H1 (cell line): ENCODE data around the gene HES2. TPM values are rescaled to one million over a fixed set of nuclear protein-coding genes. Genes with fewer than 3 reads are reported as not detected.
A peak's percentile ranks its signal among the peaks of the same experiment; 100 is the strongest.

ENCODE experiments used
- CTCF ChIA-PET: fragments of 300-600 bp; sonication (Branson Sonifier 250); formaldehyde crosslinking; loops from one replicate; lab custom pipeline; 2021; ENCODE audit not compliant: partially characterized antibody; lab: Charles Lee
- POLR2A ChIA-PET: fragments of 300-600 bp; sonication (Branson Sonifier 250); formaldehyde crosslinking; loops from one replicate; lab custom pipeline; 2021; ENCODE audit warnings: inconsistent platforms; ENCODE audit not compliant: partially characterized antibody; lab: Charles Lee
- DNase-seq, 2 experiments: peaks; one replicate each; pipeline versions ENCODE4 v3.0.0 to v3.0.0-alpha.2; 2010 to 2022; ENCODE audit warnings: low spot score in 2 of 2, low read depth in 1 of 2, mixed read lengths in 1 of 2
- FAIRE-seq: peaks from 2 replicates; lab custom pipeline; 2011; peaks lifted over from hg19 to GRCh38; lab: Jason Lieb, UNC
- H2AFZ ChIP-seq: 2 replicates; pipeline ENCODE4 v1.8.1; 2012; ENCODE audit warnings: low read length, inconsistent platforms
- H2AK5ac ChIP-seq: 2 replicates; pipeline ENCODE4 v1.6.1; 2013; ENCODE audit warnings: low read depth, low read length
- H2BK120ac ChIP-seq: replicated peaks from 2 replicates; pipeline ENCODE3; 2013; ENCODE audit warnings: low read depth, low read length, inconsistent platforms
- H2BK12ac ChIP-seq: 2 replicates; pipeline ENCODE4 v1.6.1; 2013; ENCODE audit warnings: low read depth, low read length
- H2BK15ac ChIP-seq: 2 replicates; pipeline ENCODE4 v1.6.1; 2013; ENCODE audit warnings: low read length
- H2BK20ac ChIP-seq: 2 replicates; pipeline ENCODE4 v1.6.1; 2013; ENCODE audit warnings: low read length
- H2BK5ac ChIP-seq: 2 replicates; pipeline ENCODE4 v1.6.1; 2013; ENCODE audit warnings: low read depth, low read length
- H3K14ac ChIP-seq: 2 replicates; pipeline ENCODE4 v1.6.1; 2013; ENCODE audit warnings: inconsistent platforms; ENCODE audit not compliant: insufficient read length
- H3K18ac ChIP-seq: 2 replicates; pipeline ENCODE4 v1.6.1; 2013; ENCODE audit warnings: low read length; ENCODE audit errors: extremely low read depth
- H3K23ac ChIP-seq: 2 replicates; pipeline ENCODE4 v1.6.1; 2013; ENCODE audit warnings: inconsistent platforms; ENCODE audit not compliant: insufficient read length
- H3K23me2 ChIP-seq: 2 replicates; pipeline ENCODE4 v1.6.1; 2013; ENCODE audit warnings: low read depth, low read length
- H3K27ac ChIP-seq: 2 replicates; pipeline ENCODE4 v1.6.1; 2011; ENCODE audit warnings: low read depth, low read length, inconsistent platforms
- H3K27me3 ChIP-seq, 4 experiments: replicated peaks in 1 of 4; 1 replicate in 1 of 4; 2 replicates in 3 of 4; pipeline versions ENCODE4 v1.6.1 to v1.8.1; 2011 to 2013; ENCODE audit warnings: low read length in 3 of 4, mild to moderate bottlenecking in 3 of 4, inconsistent platforms in 2 of 4, mixed read lengths in 2 of 4, moderate library complexity in 1 of 4; ENCODE audit not compliant: control insufficient read depth in 3 of 4, insufficient read depth in 3 of 4; ENCODE audit errors: extremely low read depth in 1 of 4
- H3K36me3 ChIP-seq, 4 experiments: 2 replicates each; pipeline versions ENCODE4 v1.6.1 to v1.8.1; 2011 to 2013; ENCODE audit warnings: mild to moderate bottlenecking in 4 of 4, low read length in 3 of 4, moderate library complexity in 2 of 4, control low read depth in 1 of 4, inconsistent platforms in 1 of 4; ENCODE audit not compliant: insufficient read depth in 4 of 4, control insufficient read depth in 2 of 4
- H3K4ac ChIP-seq: replicated peaks from 2 replicates; pipeline ENCODE3; 2013; ENCODE audit warnings: low read length, low read depth, mixed read lengths, inconsistent platforms; ENCODE audit not compliant: insufficient read length
- H3K4me1 ChIP-seq, 4 experiments: replicated peaks in 1 of 4; 1 replicate in 1 of 4; 2 replicates in 3 of 4; pipeline versions ENCODE4 v1.6.1 to v1.8.1; 2011 to 2013; ENCODE audit warnings: low read length in 3 of 4, inconsistent platforms in 2 of 4, mixed read lengths in 1 of 4; ENCODE audit not compliant: insufficient read depth in 4 of 4, control insufficient read depth in 3 of 4
- H3K4me2 ChIP-seq, 2 experiments: 2 replicates each; pipeline versions ENCODE4 v1.6.1 to v1.8.1; 2011 to 2013; ENCODE audit warnings: low read depth in 2 of 2, low read length in 2 of 2, control low read depth in 1 of 2, inconsistent platforms in 1 of 2, mild to moderate bottlenecking in 1 of 2; ENCODE audit not compliant: insufficient read depth in 1 of 2
- H3K4me3 ChIP-seq, 4 experiments: fragments of 200-600, 300-600 bp in 1 of 4; sonication (generic), shearing (Covaris generic), sonication (Bioruptor Twin) in 1 of 4; 2 replicates each; pipeline versions ENCODE4 v1.5.1 to v1.8.1; 2011 to 2016; ENCODE audit warnings: low read length in 4 of 4, low read depth in 3 of 4, control low read depth in 2 of 4, inconsistent platforms in 2 of 4, mild to moderate bottlenecking in 2 of 4, mixed read lengths in 1 of 4, moderate library complexity in 1 of 4; ENCODE audit not compliant: insufficient read depth in 2 of 4; ENCODE audit errors: extremely low read depth in 1 of 4
- H3K56ac ChIP-seq: replicated peaks from 2 replicates; pipeline ENCODE3; 2013; ENCODE audit warnings: low read depth, mild to moderate bottlenecking, mixed read lengths, low read length, inconsistent platforms; ENCODE audit not compliant: insufficient read length
- H3K79me1 ChIP-seq: 2 replicates; pipeline ENCODE4 v1.6.1; 2013; ENCODE audit warnings: low read depth, low read length, control low read depth
- H3K79me2 ChIP-seq, 2 experiments: 2 replicates each; pipeline versions ENCODE4 v1.6.1 to v1.8.1; 2012 to 2013; ENCODE audit warnings: low read length in 2 of 2, mild to moderate bottlenecking in 2 of 2, inconsistent platforms in 1 of 2; ENCODE audit not compliant: insufficient read depth in 2 of 2, control insufficient read depth in 1 of 2
- H3K9ac ChIP-seq, 4 experiments: replicated peaks in 1 of 4; 1 replicate in 1 of 4; 2 replicates in 3 of 4; pipeline versions ENCODE4 v1.6.1 to v1.8.1; 2011 to 2013; ENCODE audit warnings: low read depth in 3 of 4, low read length in 3 of 4, control low read depth in 2 of 4, mild to moderate bottlenecking in 2 of 4, moderate library complexity in 2 of 4, inconsistent platforms in 1 of 4; ENCODE audit errors: extremely low read depth in 1 of 4
- H3K9me3 ChIP-seq, 2 experiments: 2 replicates each; pipeline versions ENCODE4 v1.6.1 to v1.8.1; 2012 to 2013; ENCODE audit warnings: mild to moderate bottlenecking in 2 of 2, moderate library complexity in 2 of 2, control low read depth in 1 of 2, inconsistent platforms in 1 of 2, low read depth in 1 of 2, low read length in 1 of 2, mixed read lengths in 1 of 2; ENCODE audit not compliant: insufficient read depth in 2 of 2
- H4K20me1 ChIP-seq, 2 experiments: replicated peaks in 1 of 2; 2 replicates each; pipeline versions ENCODE3 to v1.8.1; 2011 to 2013; ENCODE audit warnings: inconsistent platforms in 2 of 2, low read length in 2 of 2, mild to moderate bottlenecking in 1 of 2; ENCODE audit not compliant: insufficient read depth in 2 of 2, control insufficient read depth in 1 of 2
- H4K5ac ChIP-seq: 2 replicates; pipeline ENCODE4 v1.6.1; 2013; ENCODE audit warnings: low read length, low read depth, mixed read lengths, inconsistent platforms; ENCODE audit not compliant: insufficient read length
- H4K8ac ChIP-seq: 2 replicates; pipeline ENCODE4 v1.8.0; 2013; ENCODE audit warnings: mild to moderate bottlenecking, moderate library complexity, low read length, inconsistent platforms; ENCODE audit not compliant: insufficient read depth; ENCODE audit errors: extremely low read depth
- H4K91ac ChIP-seq: replicated peaks from 2 replicates; pipeline ENCODE3; 2013; ENCODE audit warnings: low read length, mixed read lengths, inconsistent platforms; ENCODE audit not compliant: insufficient read length
- SUZ12 ChIP-seq: fragments of 200-600 bp; sonication (generic); IDR thresholded peaks from 2 replicates; pipeline ENCODE4 v1.6.1; 2012; ENCODE audit warnings: mild to moderate bottlenecking, inconsistent platforms, low read length, moderate library complexity, mixed read lengths
- WGBS, 2 experiments: shearing (Covaris generic) in 1 of 2; methylation state at CpG; one replicate each; pipeline versions ENCODE4 v1.1.6 to v1.1.7; 2013 to 2015; ENCODE audit warnings: low lambda C conversion rate in 2 of 2, mixed read lengths in 2 of 2, inconsistent platforms in 1 of 2, low coverage in 1 of 2, missing lambda C conversion rate in 1 of 2; ENCODE audit not compliant: insufficient replicate concordance in 2 of 2, insufficient coverage in 1 of 2, insufficient read length in 1 of 2; ENCODE audit errors: extremely low coverage in 1 of 2, missing lambda C conversion rate in 1 of 2; 5-methylcytosine and 5-hydroxymethylcytosine counted together
- polyA plus RNA-seq, 7 experiments: library from polyadenylated mRNA; depleted of rRNA in 3 of 7; stranded (reverse) in 5 of 7; unstranded in 2 of 7; fragments of >200 nt in 5 of 7; fragments of 200-250 nt in 2 of 7; gene quantifications; 1 replicate in 5 of 7; 2 replicates in 1 of 7; 4 replicates in 1 of 7; pipeline versions ENCODE4 v1.2.1 to v1.2.3, GENCODE V29; 2011 to 2013; ENCODE audit warnings: missing spikeins in 2 of 7, mixed read lengths in 2 of 7
- total RNA-seq: library from RNA; stranded (reverse); fragmentation: NEBNext Ultra II Directional; extraction: Animal tissue kit (Norgen Biotek cat#: 25700); gene quantifications from 2 replicates; pipeline ENCODE4 v1.2.1, GENCODE V29; 2021

The HES2 gene
- total and polyA plus RNA-seq, 2 of the 8 experiments (the other 6 are each of a cell fraction or from before 2014, with no cell fraction given) = 0.15 to 0.53 TPM

- peak overlapping the region; percentile 72 to 86 for H3K4me2 ChIP-seq
- H2BK12ac ChIP-seq = no peak overlapping the region
- no peak overlapping the region for H2BK20ac ChIP-seq
- H3K27ac ChIP-seq = no peak overlapping the region
- no peak overlapping the region for H3K14ac ChIP-seq
- peaks cover 0 to 30% (median 11%) of the 10 kb centered on the region in 4 experiments; a peak in 5 of 7 replicates for H3K4me1 ChIP-seq
- peaks cover 74 to 97% (median 91%) of the 10 kb centered on the region in 4 experiments for H3K27me3 ChIP-seq
- peaks cover 0 to 9% of the 10 kb centered on the region in 2 experiments for H4K20me1 ChIP-seq
- H4K8ac ChIP-seq = no peak overlapping the region
- peak overlapping the region; percentile 32 to 60 (median 38); a peak in 7 of 8 replicates for H3K4me3 ChIP-seq
- no peak overlapping the region for H2AFZ ChIP-seq
- H4K91ac ChIP-seq = no peak overlapping the region
- no peaks in the 10 kb centered on the region for H3K9me3 ChIP-seq
- DNase-seq (no peak), FAIRE-seq (no peak)
- no peak overlapping the region for H3K56ac ChIP-seq
- no peak overlapping the region for H2BK5ac ChIP-seq
- peaks cover 0 to 12% (median 0%) of the 10 kb centered on the region in 4 experiments; a peak in 1 of 8 replicates for H3K36me3 ChIP-seq
- WGBS, 2 experiments = 24% methylated on average over 33 of the region's 44 CpGs; no CpG with 5 or more reads in 1 of the 2 experiments
- peak overlapping the region; percentile 32; the same call in 1 of the 2 replicates for H3K18ac ChIP-seq
- no peak overlapping the region for H2BK120ac ChIP-seq
- ChIA-PET POLR2A (interaction anchor here (0.6 to 3.4 kb wide), 10 partner anchors 8 to 184 kb away, joined by 3 to 15 read pairs (median 4); partner anchors contain the start of gene ACOT7), CTCF (interaction anchor here (0.6 to 58.4 kb wide), 15 partner anchors 7 to 216 kb away, joined by 3 to 1769 read pairs (median 11); no protein-coding TSS in a partner anchor)
- no peak overlapping the region for H3K9ac ChIP-seq
- H3K23me2 ChIP-seq = peaks cover 17% of the 10 kb centered on the region; the same call in 1 of the 2 replicates
- no peak overlapping the region; the same call in 1 of the 2 replicates for H2BK15ac ChIP-seq
- H3K4ac ChIP-seq = no peak overlapping the region
- H4K5ac ChIP-seq = no peak overlapping the region
- H2AK5ac ChIP-seq = no peak overlapping the region
- no peaks in the 10 kb centered on the region for H3K79me2 ChIP-seq
- H3K23ac ChIP-seq = no peak overlapping the region
- H3K79me1 ChIP-seq = no peaks in the 10 kb centered on the region
- TF ChIP-seq SUZ12 = peak; percentile 65
Observed at GRCh38 chr1:6420454-6421042, 829 bp upstream of the HES2 start.
